Uterus (tissue), 4 donors: ENCODE data around the gene CAMK2A. TPM values are rescaled to one million over a fixed set of nuclear protein-coding genes. Genes with fewer than 3 reads are reported as not detected.

ENCODE experiments used
- DNase-seq, 2 donors: peaks; one replicate each; pipeline ENCODE4 v3.0.0-alpha.2; 2019 to 2020
- H3K27ac ChIP-seq, 2 donors: fragments of 200-600 bp; sonication (generic); 1 replicate in 1 of 2; 2 replicates in 1 of 2; pipeline ENCODE4 v1.5.1; 2016 to 2018
- H3K27me3 ChIP-seq, 2 donors: fragments of 200-600 bp; sonication (generic); one replicate each; pipeline ENCODE4 v1.5.1; 2018 to 2019; ENCODE audit warnings: control low read depth in 1 of 2
- H3K36me3 ChIP-seq, 2 donors: fragments of 200-600 bp; sonication (generic); one replicate each; pipeline ENCODE4 v1.5.1; 2019; ENCODE audit warnings: control low read depth in 1 of 2
- H3K4me1 ChIP-seq, 2 donors: fragments of 200-600 bp; sonication (generic); one replicate each; pipeline ENCODE4 v1.5.1; 2018 to 2019; ENCODE audit warnings: control low read depth in 1 of 2
- H3K4me3 ChIP-seq, 2 donors: fragments of 200-600 bp; sonication (generic); 1 replicate in 1 of 2; 2 replicates in 1 of 2; pipeline ENCODE4 v1.5.1; 2018 to 2019; ENCODE audit warnings: mild to moderate bottlenecking in 1 of 2
- H3K9me3 ChIP-seq, 2 donors: fragments of 200-600 bp; sonication (generic); one replicate each; pipeline ENCODE4 v1.5.1; 2019; ENCODE audit warnings: control low read depth in 1 of 2
- CTCF ChIP-seq, 4 experiments: fragments of 200-600 bp in 2 of 4; fragments of 450-650 bp in 2 of 4; sonication (generic) in 2 of 4; IDR thresholded peaks; one replicate each; pipeline ENCODE4 v1.5.1; 2016 to 2019; ENCODE audit warnings: antibody characterized with exemption in 4 of 4, mild to moderate bottlenecking in 2 of 4, moderate library complexity in 1 of 4
- POLR2A ChIP-seq, 2 donors: fragments of 450-650 bp; IDR thresholded peaks; one replicate each; pipeline ENCODE4 v1.6.1; 2016; ENCODE audit warnings: antibody characterized with exemption in 2 of 2, mild to moderate bottlenecking in 1 of 2, moderate library complexity in 1 of 2
- intact Hi-C: fragments of 100-400 bp; cut with DNase I; formaldehyde crosslinking; loops from one replicate; pipeline ENCODE4 v1.15.1; 2023; ENCODE audit warnings: low total_unique reads
- total RNA-seq, 4 donors: library from RNA; depleted of rRNA in 3 of 4; stranded (reverse); fragments of >200 nt in 3 of 4; gene quantifications; one replicate each; pipeline versions ENCODE4 v1.1.0 to v1.2.4, GENCODE V29; 2014 to 2023
- donor health status: DM: yes; HTN: yes; CAD: no.

Gene CAMK2A
- total RNA-seq, 4 donors from 2014 or later = under 0.01 to 23.7 (median 4.3) TPM

GRCh38 chr5:150286820-150287219 is 2.8 kb downstream of the CAMK2A start:
- Histone ChIP-seq H3K4me1 (no peaks in the 10 kb centered on the region), H3K27me3 (no peaks in the 10 kb centered on the region), H3K27ac (no peak overlapping the region), H3K9me3 (no peaks in the 10 kb centered on the region), H3K36me3 (no peaks in the 10 kb centered on the region), H3K4me3 (no peak overlapping the region)
- no peak for DNase-seq
- intact Hi-C loops = no loop called here
- TF ChIP-seq POLR2A (IDR thresholded peaks at IDR 0.05) (no peak), CTCF (IDR thresholded peaks at IDR 0.05) (no peak)

GRCh38 chr5:150285114-150285513 is 4.5 kb downstream of the CAMK2A start:
- Histone ChIP-seq H3K9me3 (no peaks in the 10 kb centered on the region), H3K4me3 (no peak overlapping the region), H3K36me3 (no peaks in the 10 kb centered on the region), H3K27me3 (no peaks in the 10 kb centered on the region), H3K27ac (no peak overlapping the region), H3K4me1 (no peaks in the 10 kb centered on the region)
- no peak for DNase-seq
- TF ChIP-seq POLR2A (IDR thresholded peaks at IDR 0.05) (no peak), CTCF (IDR thresholded peaks at IDR 0.05) (no peak)
- intact Hi-C loops = no loop called here

GRCh38 chr5:150284311-150284710 is 5.3 kb downstream of the CAMK2A start:
- no peak overlapping the region for H3K27ac ChIP-seq
- no peaks in the 10 kb centered on the region for H3K27me3 ChIP-seq
- no peak for TF ChIP-seq CTCF (IDR thresholded peaks at IDR 0.05)
- TF ChIP-seq POLR2A (IDR thresholded peaks at IDR 0.05) = no peak
- no peaks in the 10 kb centered on the region for H3K9me3 ChIP-seq
- intact Hi-C loops = no loop called here
- no peak overlapping the region for H3K4me3 ChIP-seq
- no peaks in the 10 kb centered on the region for H3K36me3 ChIP-seq
- H3K4me1 ChIP-seq = no peaks in the 10 kb centered on the region
- no peak for DNase-seq

GRCh38 chr5:150283904-150284303 is 5.7 kb downstream of the CAMK2A start:
- Histone ChIP-seq H3K4me3 (no peak overlapping the region), H3K9me3 (no peaks in the 10 kb centered on the region), H3K27me3 (no peaks in the 10 kb centered on the region), H3K27ac (no peak overlapping the region), H3K36me3 (no peaks in the 10 kb centered on the region), H3K4me1 (no peaks in the 10 kb centered on the region)
- no peak for DNase-seq
- intact Hi-C loops = no loop called here
- TF ChIP-seq POLR2A (IDR thresholded peaks at IDR 0.05) (no peak), CTCF (IDR thresholded peaks at IDR 0.05) (no peak)

GRCh38 chr5:150281987-150282386 is 7.6 kb downstream of the CAMK2A start:
- Histone ChIP-seq H3K27me3 (no peaks in the 10 kb centered on the region), H3K27ac (no peak overlapping the region), H3K4me1 (no peaks in the 10 kb centered on the region), H3K36me3 (no peaks in the 10 kb centered on the region), H3K4me3 (no peak overlapping the region), H3K9me3 (no peaks in the 10 kb centered on the region)
- no peak for TF ChIP-seq POLR2A (IDR thresholded peaks at IDR 0.05)
- TF ChIP-seq CTCF (IDR thresholded peaks at IDR 0.05) = no peak
- intact Hi-C loops = no loop called here
- DNase-seq = no peak
